HG02938 (cell line): ENCODE results near the gene CAPN3.
A peak's percentile ranks its signal among the peaks of the same experiment; 100 is the strongest.

Experiments used
- ATAC-seq: cut with Tn5 transposase; IDR thresholded peaks from one replicate; pipeline ENCODE4 v1.9.1; 2021; ENCODE audit warnings: mild to moderate bottlenecking, moderate library complexity; ENCODE audit not compliant: unreplicated experiment

Gene CAPN3

DNA sequence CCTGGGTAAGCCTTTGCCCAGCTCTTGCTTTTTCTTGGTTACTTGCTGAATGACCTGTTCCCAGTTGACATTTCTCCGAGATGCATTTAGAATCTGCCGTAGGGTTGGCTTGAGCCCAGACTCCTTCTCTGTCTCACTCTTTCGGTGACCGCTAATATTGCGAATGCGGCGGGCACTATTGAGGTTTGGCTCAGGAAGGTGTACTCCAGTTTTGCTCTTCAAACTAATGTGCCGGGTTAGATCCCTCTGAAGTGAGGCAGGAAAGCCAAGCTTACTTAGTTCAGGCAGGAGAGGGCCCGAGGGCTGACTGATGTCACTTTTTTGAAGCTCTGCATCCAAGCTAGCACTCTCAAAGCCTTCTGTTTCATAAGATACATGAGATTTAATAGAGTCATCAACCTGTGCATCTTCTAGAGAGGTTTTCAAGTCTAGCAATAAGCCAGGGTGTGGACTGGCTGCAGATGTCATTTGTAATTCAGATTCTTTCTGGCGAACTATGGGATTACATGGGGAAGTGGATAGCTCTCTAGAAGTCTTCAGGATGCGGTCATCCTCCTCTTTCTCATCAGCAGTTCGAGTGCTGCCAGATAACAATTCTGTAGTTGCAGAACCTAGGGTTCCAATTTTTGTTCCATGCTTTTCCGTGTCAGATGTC is 90.6 kb downstream of the CAPN3 start:
- ATAC-seq = no peak

DNA sequence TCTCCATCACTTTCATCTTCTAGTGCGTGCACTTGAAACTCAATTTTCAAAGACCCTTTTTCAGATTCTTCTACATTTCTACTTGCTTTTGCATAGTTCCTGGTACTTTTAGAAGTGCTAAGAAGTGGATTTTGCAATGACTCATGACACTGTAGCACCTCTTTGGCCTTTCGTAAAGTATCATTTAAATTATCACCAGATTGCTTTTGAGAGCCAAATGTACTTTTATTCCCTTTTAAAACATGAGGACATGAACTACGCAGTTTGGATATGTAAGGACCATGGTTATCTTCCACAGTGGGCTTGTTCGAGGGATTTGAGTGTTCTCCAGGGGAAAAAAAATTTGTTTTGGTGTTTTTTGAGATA is 91.1 kb downstream of the CAPN3 start:
- ATAC-seq = no peak

DNA sequence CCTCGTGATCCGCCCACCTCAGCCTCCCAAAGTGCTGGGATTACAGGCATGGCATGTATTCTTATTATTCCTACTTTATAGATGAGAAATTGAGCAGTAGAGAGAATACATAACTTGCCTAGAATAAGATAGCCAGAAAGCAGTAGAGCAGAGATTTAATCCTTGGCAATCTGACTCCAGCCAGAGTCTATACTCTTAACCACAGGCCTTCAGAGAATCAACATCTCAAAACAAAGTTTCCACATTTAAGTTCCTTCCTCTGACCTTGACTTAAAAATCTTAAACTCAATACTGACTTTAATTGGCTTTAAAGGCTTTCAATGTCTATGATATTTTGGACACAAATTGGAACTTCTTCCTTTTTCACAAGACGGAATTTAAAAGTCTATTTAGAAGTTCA is 94.5 kb downstream of the CAPN3 start:
- no peak for ATAC-seq

DNA sequence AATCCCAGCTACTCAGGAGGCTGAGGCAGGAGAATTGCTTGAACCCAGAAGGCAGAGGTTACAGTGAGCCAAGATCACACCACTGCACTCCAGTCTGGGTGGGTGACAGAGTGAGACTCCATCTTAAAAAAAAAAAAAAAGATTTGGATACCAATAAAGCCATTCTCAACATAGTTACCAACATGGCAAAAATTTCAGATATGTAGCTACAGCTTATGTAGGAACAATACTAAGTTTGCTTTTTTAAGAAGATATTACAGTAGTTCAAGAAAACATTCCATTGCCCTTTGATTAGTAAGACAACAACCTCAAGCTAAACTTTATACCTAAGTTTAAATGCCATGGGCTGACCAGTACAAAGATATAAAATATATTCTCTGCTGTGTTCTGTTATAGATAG is 97.2 kb downstream of the CAPN3 start:
- ATAC-seq = no peak

DNA sequence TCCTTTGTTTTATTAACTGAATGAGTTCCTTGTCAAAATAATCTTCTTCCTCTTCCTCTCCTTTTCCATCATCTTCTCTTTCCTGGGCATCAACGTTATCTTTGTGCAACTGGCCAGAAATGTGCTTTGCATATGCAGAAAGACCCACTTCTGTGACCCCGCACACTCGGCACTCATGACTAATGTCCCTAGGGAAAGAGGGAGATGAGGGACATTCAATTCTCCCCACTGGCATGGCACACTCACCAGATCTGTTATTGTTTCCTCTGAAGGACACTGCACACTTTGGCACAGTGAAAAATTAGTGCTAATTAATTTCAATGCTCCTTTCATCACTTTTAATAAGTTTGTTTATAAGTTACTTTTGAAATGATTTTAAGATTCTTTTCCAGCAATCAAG is 97.7 kb downstream of the CAPN3 start:
- no peak for ATAC-seq

DNA sequence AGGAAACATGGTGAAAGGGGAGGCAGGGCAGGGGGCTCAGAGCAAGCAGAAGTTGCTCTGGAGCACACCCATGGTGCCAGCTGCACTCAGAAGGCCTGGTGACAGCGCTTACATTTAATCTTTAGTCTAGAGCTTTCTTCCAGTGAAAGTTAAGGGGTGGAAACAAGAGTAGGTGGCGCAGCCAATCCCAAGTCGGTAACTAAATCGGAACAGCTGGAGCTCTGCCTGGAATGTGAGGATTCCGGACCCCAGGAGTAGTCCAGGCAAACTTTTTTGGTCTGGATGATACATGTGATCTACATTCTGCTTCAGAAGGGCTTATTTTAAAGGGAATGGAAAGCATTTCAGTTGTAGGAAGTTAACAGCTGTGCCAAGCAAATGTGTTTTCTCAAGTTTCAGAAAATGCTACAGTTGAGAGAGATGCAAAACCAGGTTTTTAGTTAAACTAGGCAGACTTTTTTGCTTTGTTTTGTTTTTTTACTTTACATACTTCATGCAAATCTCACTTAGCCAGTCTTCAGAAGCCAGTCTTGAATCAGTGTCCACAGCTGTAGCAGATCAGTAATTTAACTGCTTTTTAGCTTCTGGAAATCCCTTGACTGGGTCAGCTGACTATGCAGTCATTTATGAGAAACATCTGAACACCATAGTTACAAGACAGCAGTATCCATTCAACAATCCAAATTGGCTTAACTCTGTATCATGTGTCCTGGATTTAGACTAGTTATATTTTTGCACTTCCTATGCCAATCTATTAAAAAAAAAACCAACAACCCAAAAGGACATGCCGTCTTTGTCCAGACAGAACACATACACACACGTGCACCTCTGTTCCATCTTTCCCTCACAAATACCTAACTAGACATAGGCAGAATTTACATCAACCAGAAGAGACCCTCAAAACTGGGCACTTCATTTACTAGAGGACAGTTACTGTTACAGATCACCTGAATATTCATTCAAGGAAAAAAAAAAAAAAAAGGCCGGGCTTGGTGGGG is 98.4 kb downstream of the CAPN3 start:
- ATAC-seq = peak; percentile 77

DNA sequence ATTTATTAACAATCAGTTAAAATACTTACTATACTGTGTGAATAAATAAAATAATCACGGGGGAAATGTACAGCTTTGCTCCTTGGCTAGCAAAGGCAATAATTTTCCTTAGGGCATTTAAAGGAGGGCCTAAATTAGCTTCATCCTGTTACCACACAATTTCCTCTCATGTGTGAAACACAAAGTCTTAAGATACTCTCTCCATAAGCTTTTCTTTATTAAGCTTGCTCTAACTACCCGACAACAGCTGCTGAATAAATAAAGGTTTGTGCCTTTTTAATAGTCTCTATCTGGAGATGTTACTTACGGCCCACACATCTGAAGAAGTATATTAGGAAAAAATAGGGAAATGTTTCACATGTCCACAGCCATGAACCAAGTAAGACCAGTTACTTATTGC is 102.0 kb downstream of the CAPN3 start:
- ATAC-seq = no peak
